ENCODE measurements around the gene ALOX5.

The ALOX5 gene

GRCh38 chr10:45441239-45442190, 67.5 kb downstream of the ALOX5 start:
- DNase-seq (ENCODE audit: low read depth in 2 of 3, low spot score in 1 of 3), result no peak

DNA sequence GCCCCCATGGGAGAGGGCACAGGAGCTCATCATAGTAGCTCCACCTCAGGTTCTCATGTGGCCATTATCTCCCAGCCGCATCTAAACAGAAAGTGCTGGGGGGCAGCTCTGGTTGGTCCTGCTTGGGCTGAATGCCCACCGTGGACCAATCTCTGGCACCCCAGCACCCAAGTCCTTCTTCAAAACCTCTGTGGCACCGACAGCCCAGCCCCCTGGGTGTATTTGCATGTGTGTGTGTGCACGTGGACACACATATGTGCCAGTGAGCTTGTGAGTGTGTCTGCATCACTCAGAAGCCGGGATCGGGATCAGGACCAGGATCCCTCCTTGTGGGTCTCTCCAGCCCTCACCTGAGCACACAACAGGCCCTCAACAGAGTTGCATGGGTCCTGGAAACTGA, 68.2 kb downstream of the ALOX5 start:
- no peak for DNase-seq (ENCODE audit: low read depth in 2 of 3, low spot score in 1 of 3)

DNA sequence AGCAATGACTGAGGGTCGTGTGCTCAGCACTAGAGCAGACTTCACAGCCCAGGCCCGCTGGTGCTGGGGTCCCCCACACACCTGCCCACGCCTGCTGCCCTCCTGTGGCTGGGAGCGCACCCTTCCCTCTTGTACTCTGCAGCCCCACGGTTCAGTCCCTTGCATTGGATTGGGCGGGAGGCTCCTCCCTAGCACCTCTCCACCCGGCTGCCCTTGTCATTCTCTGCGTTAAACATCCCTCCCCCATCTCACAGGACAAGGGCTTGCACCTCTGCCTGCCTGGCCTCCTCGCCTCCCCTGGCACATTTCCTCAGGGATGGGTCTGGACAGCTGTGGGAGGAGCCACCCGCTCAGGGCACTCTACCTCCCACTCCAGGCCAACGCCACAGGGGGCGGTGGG, 68.6 kb downstream of the ALOX5 start:
- no peak for DNase-seq (ENCODE audit: low read depth in 2 of 3, low spot score in 1 of 3)

GRCh38 chr10:45443101-45444009, 69.3 kb downstream of the ALOX5 start:
- no peak for DNase-seq (ENCODE audit: low read depth in 2 of 3, low spot score in 1 of 3)

- no peak for DNase-seq (ENCODE audit: low read depth in 2 of 3, low spot score in 1 of 3)
These were observed 70.0 kb downstream of the ALOX5 start for GRCh38 chr10:45444022-45444421.

DNA sequence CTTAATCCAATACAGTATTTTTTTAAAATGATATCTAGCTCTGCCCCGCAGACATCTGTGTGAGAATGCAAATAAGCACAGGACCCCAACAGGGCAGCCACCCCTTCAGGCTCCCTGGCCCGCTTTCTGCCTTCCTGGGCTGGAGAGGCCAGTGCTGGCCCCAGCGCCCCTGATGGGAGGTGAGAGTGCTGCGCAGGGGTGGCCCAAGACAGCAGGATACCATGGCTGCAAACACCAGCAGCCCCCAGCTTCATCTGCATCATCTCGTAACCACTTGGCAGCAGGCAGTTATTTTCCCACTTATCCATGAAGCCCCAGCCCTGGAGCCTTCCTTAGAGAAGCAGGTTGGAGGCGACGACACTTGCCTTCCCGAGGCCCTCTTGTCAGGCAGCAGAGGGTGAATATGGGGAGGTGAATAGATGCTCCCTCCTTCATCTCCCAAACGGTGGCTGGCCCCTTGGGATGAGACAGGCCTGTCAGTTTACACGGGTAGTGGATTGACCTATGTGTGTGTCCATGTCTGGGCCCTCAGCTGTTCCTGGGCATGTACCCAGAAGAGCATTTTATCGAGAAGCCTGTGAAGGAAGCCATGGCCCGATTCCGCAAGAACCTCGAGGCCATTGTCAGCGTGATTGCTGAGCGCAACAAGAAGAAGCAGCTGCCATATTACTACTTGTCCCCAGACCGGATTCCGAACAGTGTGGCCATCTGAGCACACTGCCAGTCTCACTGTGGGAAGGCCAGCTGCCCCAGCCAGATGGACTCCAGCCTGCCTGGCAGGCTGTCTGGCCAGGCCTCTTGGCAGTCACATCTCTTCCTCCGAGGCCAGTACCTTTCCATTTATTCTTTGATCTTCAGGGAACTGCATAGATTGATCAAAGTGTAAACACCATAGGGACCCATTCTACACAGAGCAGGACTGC, 71.2 kb downstream of the ALOX5 start:
- DNase-seq (ENCODE audit: low read depth in 2 of 3, low spot score in 1 of 3), result no peak

DNA sequence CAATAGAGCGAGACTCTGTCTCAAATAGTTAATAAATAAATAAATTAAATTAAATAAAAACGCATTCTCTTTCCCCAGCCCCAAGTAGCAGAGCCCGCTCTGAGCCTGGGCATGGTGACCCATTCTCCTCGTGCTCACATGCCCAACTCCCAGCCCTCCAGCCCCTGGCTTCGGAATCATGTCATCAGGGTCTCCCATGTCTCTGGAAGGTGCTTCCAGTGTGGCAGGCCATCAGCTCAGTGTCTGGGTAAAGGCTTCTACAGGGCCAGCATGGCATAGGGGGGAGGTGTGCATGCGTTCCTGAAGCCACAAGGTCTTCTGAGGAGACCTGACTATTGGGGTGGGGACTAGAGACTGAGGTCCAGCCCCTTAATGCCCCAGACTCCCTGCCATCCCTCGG, 72.8 kb downstream of the ALOX5 start:
- DNase-seq (ENCODE audit: low read depth in 2 of 3, low spot score in 1 of 3), result no peak

DNA sequence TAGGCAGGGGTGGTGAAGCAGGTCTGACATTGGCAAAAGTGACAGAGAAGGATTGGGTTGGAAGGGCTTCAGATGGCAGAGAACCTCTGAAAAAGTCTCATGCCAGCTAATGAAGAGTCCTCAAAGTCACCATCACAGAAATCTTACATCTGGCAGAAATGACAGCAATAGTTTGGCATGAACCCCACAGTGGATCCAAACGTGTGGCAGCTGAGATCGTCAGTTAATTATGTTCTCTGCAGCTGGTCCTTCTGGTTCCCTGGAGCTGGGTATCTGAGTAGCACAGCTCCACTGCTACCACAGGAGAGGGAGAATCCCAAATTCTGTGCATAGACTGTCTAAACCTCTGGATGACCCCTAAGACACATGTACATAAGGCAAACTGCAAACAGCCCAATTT, 73.4 kb downstream of the ALOX5 start:
- no peak for DNase-seq (ENCODE audit: low read depth in 2 of 3, low spot score in 1 of 3)

GRCh38 chr10:45450866-45451265, 76.8 kb downstream of the ALOX5 start:
- DNase-seq (ENCODE audit: low read depth in 2 of 3, low spot score in 1 of 3), result no peak

GRCh38 chr10:45451407-45451806, 77.4 kb downstream of the ALOX5 start:
- DNase-seq (ENCODE audit: low read depth in 2 of 3, low spot score in 1 of 3), result no peak

DNA sequence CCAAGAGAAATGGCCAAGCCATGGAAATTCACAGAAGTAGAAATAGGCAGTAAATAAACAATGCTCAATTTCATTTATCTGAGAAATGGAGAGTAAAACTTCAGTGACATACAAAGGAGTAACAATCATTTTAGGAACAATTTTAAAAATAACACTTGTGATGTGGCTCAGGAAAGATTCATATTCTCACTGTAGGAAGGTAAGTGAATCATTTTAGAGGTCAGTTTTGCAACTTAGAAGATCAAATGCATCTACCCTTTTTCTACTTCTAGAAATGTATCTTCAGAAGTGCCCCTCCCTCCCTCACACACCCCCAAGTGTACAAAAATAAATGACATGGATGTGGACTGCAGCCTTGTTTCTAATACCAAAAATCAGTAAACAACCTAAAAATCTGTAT, 78.3 kb downstream of the ALOX5 start:
- DNase-seq (ENCODE audit: low read depth in 2 of 3, low spot score in 1 of 3), result no peak

DNA sequence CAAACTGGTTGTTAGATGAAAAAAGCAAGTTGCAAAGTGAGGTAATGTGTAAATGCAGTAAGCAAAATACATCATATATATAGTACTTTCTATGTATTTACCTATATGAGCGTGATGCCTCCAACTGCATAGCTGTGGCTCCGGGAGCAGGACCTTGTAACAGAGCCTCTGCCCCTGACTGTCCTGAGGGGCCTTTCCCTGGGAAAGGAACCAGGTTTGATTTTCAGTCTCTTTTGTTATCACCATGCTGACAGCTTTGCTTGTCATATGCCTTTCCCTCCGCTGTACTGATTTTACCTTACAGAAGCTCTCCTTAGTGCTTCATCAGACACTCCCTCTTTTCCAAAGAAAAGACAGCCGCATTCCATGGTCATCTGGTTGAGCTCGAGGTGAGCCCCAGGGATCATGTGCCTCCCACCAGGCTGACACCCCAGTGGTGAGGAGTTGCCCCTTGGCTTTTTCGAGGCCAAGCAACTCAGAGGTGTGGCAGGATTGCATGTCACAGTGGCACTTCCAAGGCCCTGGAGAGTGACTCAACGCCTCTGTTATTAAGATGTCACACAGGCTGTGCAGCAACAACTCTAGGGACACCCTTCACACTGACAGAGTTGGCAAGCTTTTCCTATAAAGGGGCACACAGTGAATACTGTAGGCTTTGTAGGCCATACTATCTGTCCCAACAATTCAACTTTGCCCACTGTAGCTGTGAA, 78.9 kb downstream of the ALOX5 start:
- no peak for DNase-seq (ENCODE audit: low read depth in 2 of 3, low spot score in 1 of 3)

DNA sequence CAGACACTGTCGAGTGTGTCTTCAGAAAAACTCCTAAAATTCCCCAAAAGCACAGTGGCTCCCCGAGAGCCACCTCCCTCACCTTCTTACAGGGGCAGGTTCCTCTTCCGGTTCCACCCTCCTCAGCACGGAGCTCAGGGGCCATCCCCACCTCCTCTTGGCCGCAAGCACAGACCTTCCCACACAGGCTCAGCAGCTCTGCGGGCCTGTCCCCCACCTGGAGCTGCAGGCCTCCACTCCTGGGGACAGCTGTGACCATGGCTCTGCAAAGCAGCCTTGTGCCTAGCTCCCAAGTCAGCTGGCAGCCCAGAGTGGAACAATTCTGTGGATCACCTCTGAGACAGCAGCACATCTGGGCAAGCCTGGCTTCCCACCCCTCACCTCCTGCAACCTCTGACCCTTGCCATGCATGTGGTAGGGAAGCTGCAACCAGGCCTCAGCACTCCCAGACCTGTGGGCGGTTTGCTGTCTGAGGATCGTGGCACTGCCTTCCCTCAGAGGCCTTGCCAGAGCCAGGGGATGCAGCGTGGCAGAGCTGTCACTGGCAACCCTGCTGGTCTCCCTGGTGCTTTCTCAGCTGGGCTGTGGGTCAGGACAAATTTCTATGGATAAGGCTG, 79.7 kb downstream of the ALOX5 start:
- DNase-seq (ENCODE audit: low read depth in 2 of 3, low spot score in 1 of 3), result no peak

GRCh38 chr10:45454262-45454661, 80.2 kb downstream of the ALOX5 start:
- no peak for DNase-seq (ENCODE audit: low read depth in 2 of 3, low spot score in 1 of 3)

- no peak for DNase-seq (ENCODE audit: low read depth in 2 of 3, low spot score in 1 of 3)
These were observed 80.8 kb downstream of the ALOX5 start for GRCh38 chr10:45454859-45455258.

- DNase-seq (ENCODE audit: low read depth in 2 of 3, low spot score in 1 of 3), result no peak
These were observed 82.2 kb downstream of the ALOX5 start for GRCh38 chr10:45456233-45456632.

DNA sequence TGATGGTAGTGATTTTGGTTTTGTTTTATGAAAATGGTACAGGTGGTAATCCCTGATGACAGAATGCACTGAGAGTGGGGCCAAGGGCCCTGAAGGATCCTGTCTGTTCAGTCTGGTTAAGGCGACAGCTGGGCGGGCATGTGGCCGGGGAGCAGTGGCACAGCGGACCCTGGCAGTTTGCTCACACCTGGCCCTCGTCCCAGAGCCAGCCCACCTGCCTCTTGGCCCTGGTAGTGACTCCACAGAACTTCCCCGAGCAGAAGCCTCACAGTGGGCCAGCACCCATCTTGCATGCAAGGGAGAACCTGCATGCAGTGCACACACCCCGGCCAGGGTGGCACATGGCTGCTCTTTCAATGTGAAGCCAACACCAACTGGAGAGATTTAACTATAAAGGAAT, 82.8 kb downstream of the ALOX5 start:
- no peak for DNase-seq (ENCODE audit: low read depth in 2 of 3, low spot score in 1 of 3)

DNA sequence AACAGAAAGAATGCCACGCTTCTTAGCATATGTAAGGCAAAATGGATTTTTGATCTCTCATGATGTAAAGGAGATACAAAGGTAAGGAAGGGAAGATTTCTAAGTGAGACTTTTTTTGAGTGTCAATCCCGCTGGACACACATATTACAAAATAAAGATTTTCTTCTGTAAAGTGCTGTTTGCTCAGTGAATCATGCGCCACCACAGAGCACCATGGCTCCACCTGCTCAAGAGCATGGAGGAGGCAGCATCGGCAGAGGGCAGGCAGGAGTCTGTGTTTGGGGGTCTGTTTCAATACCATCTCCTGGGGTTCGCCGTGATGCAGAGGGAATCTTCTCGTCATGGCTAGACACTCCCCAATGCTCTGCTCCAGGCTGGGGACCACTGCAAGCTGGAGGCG, 83.5 kb downstream of the ALOX5 start:
- no peak for DNase-seq (ENCODE audit: low read depth in 2 of 3, low spot score in 1 of 3)

GRCh38 chr10:45460235-45460878, 86.3 kb downstream of the ALOX5 start:
- DNase-seq (ENCODE audit: low read depth in 2 of 3, low spot score in 1 of 3), result no peak

Data from stimulated activated CD4-positive, alpha-beta T cell treated with anti-CD3 and anti-CD28 coated beads, Interleukin-12 subunit alpha, Interleukin-12 subunit beta, amount 100 ng/mL, for 48 hours (primary cell).